ENCODE results near the gene PPIL4. TPM values are rescaled to one million over a fixed set of nuclear protein-coding genes. Genes with fewer than 3 reads are reported as not detected.

PPIL4 gene
- total and polyA plus RNA-seq, 2 of the 13 experiments (the other 11 are each of a cell fraction or from before 2014, with no cell fraction given): 5.5 to 46.0 TPM

DNA sequence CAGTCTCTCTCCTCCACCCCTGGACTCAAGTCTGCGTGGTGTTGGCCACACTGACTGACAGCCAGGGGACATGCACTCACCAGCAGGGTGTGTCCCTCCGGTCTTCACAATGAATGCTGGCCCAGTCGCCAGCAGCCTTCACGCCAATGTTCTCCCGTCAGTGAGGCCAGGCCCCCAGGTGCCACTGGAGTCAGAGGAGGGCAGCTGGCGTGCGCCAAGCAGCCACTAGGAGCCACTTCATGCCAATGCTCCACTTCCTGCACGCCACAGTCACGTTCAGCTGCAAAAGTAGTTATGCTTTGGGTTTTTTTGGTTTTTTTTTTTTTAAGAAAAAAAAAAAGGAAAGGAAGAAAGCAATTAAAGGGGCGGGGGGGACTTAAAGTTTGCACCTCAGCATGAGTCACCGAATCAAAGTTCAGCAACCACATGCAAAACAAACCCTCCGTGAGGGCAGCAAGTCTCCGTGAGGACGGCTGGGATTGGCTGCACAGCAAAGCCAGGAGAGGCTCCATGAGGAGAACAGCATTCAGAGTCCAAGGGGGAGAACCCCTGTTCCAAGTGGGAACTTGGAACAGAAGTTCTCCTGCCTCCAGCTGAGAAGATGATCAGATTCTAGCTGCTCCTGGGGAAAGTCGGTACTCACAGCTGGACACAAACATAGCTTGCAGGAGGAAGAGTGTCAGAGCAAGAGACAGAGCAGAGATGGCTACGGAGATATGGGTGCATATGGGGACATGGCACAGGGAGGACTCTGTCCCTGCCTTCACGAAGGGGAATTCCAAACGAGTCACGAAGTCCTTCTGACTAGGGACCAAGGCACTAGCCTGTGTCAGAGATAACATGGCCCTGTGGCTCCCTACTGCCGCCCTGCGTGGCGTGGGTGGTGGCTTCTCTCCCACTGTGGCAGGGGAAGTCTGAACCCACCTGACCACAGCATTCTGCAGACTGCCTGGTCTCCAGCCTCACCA lies 60.8 kb downstream of the PPIL4 start, which contains the start of gene ZC3H12D (continued):
- TF ChIP-seq, protein P1, sequence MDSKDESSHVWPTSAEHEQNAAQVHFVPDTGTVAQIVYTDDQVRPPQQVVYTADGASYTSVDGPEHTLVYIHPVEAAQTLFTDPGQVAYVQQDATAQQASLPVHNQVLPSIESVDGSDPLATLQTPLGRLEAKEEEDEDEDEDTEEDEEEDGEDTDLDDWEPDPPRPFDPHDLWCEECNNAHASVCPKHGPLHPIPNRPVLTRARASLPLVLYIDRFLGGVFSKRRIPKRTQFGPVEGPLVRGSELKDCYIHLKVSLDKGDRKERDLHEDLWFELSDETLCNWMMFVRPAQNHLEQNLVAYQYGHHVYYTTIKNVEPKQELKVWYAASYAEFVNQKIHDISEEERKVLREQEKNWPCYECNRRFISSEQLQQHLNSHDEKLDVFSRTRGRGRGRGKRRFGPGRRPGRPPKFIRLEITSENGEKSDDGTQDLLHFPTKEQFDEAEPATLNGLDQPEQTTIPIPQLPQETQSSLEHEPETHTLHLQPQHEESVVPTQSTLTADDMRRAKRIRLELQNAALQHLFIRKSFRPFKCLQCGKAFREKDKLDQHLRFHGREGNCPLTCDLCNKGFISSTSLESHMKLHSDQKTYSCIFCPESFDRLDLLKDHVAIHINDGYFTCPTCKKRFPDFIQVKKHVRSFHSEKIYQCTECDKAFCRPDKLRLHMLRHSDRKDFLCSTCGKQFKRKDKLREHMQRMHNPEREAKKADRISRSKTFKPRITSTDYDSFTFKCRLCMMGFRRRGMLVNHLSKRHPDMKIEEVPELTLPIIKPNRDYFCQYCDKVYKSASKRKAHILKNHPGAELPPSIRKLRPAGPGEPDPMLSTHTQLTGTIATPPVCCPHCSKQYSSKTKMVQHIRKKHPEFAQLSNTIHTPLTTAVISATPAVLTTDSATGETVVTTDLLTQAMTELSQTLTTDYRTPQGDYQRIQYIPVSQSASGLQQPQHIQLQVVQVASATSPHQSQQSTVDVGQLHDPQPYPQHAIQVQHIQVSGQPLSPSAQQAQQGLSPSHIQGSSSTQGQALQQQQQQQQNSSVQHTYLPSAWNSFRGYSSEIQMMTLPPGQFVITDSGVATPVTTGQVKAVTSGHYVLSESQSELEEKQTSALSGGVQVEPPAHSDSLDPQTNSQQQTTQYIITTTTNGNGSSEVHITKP (CRISPR knock-in tag; IDR thresholded peaks at IDR 0.05; ENCODE audit: low read depth): peak; percentile 89
- peak; percentile 61; the same call in 1 of the 2 replicates for TF ChIP-seq PRDM4 (CRISPR knock-in tag; IDR thresholded peaks at IDR 0.05; ENCODE audit: borderline replicate concordance)
- no peak for TF ChIP-seq ZNF234 (CRISPR knock-in tag; conservative IDR thresholded peaks at IDR 0.05)
- TF ChIP-seq, protein P2, sequence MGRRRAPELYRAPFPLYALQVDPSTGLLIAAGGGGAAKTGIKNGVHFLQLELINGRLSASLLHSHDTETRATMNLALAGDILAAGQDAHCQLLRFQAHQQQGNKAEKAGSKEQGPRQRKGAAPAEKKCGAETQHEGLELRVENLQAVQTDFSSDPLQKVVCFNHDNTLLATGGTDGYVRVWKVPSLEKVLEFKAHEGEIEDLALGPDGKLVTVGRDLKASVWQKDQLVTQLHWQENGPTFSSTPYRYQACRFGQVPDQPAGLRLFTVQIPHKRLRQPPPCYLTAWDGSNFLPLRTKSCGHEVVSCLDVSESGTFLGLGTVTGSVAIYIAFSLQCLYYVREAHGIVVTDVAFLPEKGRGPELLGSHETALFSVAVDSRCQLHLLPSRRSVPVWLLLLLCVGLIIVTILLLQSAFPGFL (CRISPR knock-in tag; IDR thresholded peaks at IDR 0.05): no peak
- TF ChIP-seq MYC (CRISPR knock-in tag; IDR thresholded peaks at IDR 0.05; ENCODE audit: borderline replicate concordance): peak; percentile 85; the same call in 1 of the 2 replicates
- TF ChIP-seq NR3C1 (CRISPR knock-in tag; IDR thresholded peaks at IDR 0.05): no peak
- no peak for TF ChIP-seq MED13 (CRISPR knock-in tag; IDR thresholded peaks at IDR 0.05)
- no peak; the same call in none of the 2 replicates for TF ChIP-seq ZNF430 (CRISPR knock-in tag; IDR thresholded peaks at IDR 0.05)
- peak; percentile 50 for TF ChIP-seq ZNF160 (CRISPR knock-in tag; IDR thresholded peaks at IDR 0.05)
- TF ChIP-seq, protein P3, sequence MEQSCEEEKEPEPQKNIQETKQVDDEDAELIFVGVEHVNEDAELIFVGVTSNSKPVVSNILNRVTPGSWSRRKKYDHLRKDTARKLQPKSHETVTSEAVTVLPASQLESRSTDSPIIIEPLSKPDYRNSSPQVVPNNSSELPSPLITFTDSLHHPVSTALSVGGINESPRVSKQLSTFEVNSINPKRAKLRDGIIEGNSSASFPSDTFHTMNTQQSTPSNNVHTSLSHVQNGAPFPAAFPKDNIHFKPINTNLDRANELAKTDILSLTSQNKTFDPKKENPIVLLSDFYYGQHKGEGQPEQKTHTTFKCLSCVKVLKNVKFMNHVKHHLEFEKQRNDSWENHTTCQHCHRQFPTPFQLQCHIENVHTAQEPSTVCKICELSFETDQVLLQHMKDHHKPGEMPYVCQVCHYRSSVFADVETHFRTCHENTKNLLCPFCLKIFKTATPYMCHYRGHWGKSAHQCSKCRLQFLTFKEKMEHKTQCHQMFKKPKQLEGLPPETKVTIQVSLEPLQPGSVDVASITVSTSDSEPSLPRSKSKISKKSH (CRISPR knock-in tag; IDR thresholded peaks at IDR 0.05; ENCODE audit: borderline replicate concordance): peak; percentile 51; the same call in 1 of the 2 replicates
- TF ChIP-seq, protein P4, sequence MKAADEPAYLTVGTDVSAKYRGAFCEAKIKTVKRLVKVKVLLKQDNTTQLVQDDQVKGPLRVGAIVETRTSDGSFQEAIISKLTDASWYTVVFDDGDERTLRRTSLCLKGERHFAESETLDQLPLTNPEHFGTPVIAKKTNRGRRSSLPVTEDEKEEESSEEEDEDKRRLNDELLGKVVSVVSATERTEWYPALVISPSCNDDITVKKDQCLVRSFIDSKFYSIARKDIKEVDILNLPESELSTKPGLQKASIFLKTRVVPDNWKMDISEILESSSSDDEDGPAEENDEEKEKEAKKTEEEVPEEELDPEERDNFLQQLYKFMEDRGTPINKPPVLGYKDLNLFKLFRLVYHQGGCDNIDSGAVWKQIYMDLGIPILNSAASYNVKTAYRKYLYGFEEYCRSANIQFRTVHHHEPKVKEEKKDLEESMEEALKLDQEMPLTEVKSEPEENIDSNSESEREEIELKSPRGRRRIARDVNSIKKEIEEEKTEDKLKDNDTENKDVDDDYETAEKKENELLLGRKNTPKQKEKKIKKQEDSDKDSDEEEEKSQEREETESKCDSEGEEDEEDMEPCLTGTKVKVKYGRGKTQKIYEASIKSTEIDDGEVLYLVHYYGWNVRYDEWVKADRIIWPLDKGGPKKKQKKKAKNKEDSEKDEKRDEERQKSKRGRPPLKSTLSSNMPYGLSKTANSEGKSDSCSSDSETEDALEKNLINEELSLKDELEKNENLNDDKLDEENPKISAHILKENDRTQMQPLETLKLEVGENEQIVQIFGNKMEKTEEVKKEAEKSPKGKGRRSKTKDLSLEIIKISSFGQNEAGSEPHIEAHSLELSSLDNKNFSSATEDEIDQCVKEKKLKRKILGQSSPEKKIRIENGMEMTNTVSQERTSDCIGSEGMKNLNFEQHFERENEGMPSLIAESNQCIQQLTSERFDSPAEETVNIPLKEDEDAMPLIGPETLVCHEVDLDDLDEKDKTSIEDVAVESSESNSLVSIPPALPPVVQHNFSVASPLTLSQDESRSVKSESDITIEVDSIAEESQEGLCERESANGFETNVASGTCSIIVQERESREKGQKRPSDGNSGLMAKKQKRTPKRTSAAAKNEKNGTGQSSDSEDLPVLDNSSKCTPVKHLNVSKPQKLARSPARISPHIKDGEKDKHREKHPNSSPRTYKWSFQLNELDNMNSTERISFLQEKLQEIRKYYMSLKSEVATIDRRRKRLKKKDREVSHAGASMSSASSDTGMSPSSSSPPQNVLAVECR (CRISPR knock-in tag; IDR thresholded peaks at IDR 0.05; ENCODE audit: borderline replicate concordance): peak; percentile 68
- 0 out of 2 replicates have a peak, but pooled peaks have one; percentile 65 for TF ChIP-seq ZNF576 (CRISPR knock-in tag; IDR thresholded peaks at IDR 0.05)
